ENCODE results near the gene COX6B2.
"Not testable (repeated sequence)": the region's sequence is repeated elsewhere in the genome, so short reads cannot be mapped to it uniquely, and the experiment has no call there.

COX6B2 gene

DNA sequence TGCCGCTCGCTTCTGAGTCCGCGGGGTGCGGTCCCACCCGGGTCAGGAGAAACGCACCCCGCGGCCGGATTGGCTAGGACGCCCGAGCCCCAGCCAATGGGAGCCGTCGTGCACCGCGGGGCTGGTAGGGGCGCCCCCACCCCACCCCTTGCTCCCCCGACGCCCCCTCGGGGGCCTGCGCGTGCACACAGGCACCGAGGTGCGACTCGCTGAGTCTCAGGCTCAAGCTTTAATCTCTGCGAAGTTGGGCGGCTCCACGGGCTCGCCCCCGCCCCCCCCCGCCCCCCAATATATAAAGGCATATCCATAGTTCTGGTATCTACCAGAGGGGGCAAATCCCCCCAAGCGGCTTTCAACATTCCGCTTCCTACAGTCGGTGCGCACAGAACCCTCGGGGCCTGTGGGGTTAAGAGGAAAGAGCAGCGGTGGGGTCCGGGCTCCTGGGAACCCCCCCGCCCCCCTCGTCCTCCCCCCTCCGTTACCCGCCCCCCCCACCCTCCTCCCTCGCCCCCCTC lies at the start of gene COX6B2:
TSS of gene COX6B2 (minus strand) at position 22 of the 515 bp plus-strand sequence. CDS start 198 bp downstream, outside the sequence.
- no peak for DNase-seq

GRCh38 chr19:55402509-55402908 lies 48.0 kb upstream of the COX6B2 start:
- DNase-seq, result no peak

- not testable (repeated sequence) for DNase-seq
These were observed 46.9 kb upstream of the COX6B2 start for GRCh38 chr19:55401390-55401789.

DNA sequence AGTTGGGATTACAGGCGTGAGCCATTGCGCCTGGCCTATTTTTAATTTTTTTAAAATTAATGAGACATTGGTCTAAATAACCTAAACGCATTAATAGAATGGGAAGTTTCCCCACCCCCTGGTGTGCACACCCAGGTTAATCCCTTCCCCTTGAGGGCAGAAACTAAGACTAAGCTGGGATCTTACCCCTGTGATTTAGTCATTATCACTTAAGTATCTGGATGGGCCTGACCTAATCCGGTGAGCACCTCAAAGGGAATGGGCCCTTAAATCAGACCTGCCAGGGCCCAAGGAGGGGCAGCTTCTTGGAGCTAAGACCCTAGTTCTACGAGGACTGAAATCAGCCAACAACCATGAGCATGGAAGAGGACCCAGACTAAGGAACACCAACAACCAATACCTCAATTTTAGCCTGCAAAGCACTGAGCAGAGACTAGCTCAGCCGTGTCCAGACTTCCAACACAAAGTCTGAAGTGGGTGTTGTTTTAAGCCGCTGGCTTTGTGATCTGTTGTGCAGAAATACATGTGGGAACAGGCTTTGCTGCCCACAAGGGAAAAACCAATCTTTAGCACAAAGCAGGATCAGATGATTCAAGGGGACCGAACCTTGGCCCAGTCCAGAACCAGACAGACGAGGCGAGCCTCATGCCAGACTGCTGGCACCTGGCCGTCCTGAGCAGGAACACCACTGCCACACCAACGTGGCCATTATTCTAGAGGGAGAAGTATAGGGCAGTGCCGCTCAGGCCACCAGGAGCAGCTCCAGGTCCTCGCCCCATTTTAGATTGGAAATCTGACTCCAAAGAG lies 46.0 kb upstream of the COX6B2 start:
- DNase-seq, result no peak

DNA sequence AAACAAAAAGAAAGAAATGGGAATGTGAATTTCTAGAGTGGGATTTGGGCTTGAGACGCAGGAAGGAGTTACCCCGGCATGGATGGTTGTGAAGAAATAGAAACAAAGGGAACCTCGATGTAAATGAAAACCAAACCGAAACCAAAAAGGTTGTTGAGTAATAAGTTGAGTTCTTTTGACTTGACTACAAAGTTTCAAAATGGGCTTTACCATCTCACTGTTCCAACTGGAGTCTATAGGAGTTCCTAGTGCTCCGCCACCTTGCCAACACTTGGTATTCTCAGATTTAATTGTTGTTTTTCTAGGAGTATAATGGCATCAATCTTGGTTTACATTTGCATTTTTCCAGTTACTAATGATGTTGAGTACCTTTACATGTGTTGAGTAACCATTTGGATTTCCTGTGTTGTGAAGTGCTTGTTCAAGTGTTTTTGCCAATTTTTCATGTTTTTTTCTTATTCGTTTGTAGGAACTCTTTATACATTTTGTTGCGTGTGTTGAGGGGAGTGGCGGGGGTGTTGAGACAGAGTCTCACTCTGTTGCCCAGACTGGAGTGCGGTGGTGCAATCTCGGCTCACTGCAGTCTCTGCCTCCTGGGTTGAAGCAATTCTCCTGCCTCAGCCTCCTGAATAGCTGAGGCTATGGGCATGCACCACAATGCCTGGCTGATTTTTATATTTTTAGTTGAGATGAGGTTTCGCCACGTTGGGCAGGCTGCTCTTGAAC lies 43.8 kb upstream of the COX6B2 start:
- no peak for DNase-seq

DNA sequence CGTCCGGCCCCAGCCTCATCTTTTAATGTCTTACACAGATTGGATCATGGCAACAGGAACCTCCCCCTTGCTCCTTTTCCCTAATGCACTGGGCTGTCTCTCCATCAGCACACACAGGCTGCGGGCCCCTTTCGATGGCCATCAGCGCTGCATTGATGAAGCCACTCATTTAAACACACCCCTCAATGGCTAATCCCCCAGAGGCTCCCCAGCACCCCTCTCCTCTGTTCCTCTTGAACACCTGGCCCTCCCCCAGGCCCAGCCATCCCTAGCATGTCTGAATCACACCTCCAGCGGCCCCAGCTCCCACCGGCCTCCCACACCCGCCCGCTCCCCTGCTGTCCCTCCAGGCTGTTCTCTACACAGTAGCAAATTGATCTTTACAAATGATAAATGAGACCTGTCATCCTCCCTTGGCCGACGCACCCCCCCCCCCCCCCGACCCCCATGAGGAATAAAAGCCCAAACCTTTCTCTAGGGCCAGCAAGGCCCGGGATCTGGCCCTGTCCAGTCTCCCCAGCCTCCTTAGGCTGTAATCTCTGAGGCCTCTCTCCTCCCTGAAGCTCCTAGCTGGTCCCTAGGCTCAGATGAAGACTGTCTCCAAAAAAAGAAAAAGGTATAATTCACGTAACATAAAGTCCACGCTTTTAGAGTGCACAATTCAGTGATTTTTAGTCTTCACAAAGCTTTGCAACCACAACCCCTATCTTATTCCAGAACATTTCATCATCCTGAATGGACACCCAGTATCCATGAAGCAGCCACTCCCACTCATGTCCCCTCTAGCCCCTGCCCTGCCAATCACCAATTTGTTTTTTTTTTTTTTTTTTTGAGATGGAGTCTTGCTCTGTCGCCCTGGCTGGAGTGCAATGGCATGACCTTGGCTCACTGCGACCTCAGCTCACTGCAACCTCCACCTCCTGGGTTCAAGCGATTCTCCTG lies 38.6 kb upstream of the COX6B2 start:
- DNase-seq, result no peak

- no peak for DNase-seq
These were observed 37.4 kb upstream of the COX6B2 start for GRCh38 chr19:55391702-55392615.

GRCh38 chr19:55391191-55391670 lies 36.7 kb upstream of the COX6B2 start:
- DNase-seq, result no peak

GRCh38 chr19:55390461-55390880 lies 36.0 kb upstream of the COX6B2 start:
- no peak for DNase-seq

DNA sequence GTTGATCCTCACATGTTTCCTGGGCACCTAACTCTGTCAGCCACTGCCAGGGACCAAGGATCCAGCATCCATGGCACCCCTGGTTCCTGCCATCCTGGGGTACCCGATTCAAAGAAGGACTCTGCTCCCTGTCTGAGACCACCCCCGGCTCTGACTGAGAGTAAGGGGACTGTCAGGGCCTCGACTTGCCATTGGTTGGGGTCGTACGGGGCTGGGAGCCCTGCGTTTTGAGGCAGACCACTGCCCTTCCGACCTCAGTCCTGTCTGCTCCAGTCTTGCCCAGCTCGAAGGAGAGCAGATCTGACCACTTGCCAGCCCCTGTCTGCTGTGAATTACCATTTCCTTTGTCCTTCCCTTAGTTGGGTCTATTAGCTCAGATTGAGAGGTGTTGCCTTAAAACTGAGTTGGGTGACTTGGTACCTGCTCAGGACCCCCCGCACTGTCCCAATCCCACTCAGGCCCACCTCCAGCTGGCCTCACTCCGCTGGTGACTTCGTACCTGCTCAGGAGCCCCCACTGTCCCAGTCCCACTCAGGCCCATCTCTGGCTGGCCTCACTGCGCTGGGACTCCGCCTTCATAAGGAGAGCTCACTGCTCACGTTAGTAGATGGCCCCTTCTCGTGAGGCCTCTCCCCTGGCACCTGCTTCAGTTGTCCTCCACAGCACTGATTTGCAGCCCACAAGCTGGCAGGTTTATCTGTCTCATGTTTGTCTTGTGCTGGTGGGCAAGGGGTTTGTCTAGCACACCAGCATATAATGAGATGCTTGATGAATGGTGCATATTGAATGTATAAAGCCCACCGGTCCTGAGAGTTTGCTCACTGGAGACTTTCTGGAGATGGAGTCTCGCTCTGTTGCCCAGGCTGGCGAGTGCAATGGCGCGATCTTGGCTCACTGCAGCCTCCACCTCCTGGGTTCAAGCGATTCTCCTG lies 35.1 kb upstream of the COX6B2 start:
- no peak for DNase-seq

GRCh38 chr19:55387736-55388497 lies 33.4 kb upstream of the COX6B2 start:
- DNase-seq, result no peak

- DNase-seq, result no peak
These were observed 32.0 kb upstream of the COX6B2 start for GRCh38 chr19:55386493-55386971.

- DNase-seq, result peak; percentile 98
These were observed 31.4 kb upstream of the COX6B2 start, which contains the start of gene RPL28 for GRCh38 chr19:55385724-55386492. Gene RPL28 (plus strand): TSS chr19:55385932. CDS start chr19:55386358, 426 bp downstream.

DNA sequence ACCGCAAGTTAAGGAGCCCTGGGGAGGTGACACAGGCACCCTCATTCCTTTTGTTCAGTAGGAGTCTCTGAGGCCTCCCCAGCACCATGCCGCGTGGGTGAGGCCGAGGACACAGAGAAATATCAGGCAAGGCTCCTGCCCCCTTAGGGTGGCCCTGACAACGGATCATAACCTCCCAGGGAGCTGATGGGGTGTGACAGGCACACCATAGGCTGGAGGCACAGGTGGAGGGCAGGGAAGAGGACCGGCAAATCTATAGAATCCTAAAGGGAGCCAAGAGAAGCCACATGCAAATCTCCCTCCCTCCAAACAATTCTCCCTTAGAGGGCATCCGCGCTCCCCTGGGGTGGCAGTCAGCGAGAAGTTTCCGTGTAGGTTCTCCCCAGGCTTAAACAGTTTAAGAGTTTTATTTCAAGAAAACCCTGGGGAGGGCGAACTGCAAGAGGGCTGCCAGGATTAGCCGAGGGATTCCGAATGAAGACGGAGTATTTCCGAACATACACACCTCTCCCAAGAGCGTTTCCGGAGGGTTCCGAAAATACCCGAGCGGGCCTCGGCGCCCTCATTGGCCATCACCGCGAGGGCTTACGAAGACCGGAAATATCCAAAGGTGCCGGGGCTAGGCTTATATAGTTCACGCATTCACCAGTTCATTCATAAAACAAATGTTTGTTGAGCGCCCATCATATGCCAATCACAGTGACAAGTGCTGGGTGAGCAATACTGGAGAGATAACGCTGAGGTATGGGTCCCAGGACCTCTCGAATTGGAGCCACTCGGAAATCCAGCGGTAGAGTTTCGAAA lies 30.6 kb upstream of the COX6B2 start:
- DNase-seq, result peak; percentile 96

- no peak for DNase-seq
These were observed 29.8 kb upstream of the COX6B2 start, which contains the start of gene TMEM238 for GRCh38 chr19:55384131-55384919. Gene TMEM238 (minus strand): TSS chr19:55384292. CDS start chr19:55384259, 33 bp downstream.
